ENCODE data around the gene TIMM10. TPM values are rescaled to one million over a fixed set of nuclear protein-coding genes. Genes with fewer than 3 reads are reported as not detected.

The TIMM10 gene
- total RNA-seq, 1 donor from 2014 or later, result 76.9 TPM

DNA sequence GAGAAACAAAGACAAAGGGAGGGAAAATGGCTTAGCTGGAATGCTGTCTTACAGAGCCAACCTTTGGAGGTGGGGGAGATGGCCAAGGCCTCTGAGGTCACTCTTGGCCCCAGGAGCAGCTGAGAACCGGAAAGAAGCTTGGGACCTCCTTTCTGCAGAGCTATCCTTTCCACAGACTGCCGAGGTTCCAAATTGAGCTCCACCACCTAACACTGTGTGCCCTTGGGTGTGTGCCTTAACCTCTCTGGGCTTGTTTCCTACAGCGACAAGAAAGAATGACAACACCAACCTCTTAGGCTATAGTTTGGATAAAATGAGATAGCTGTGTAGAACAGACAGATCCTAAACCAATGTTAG, 47.0 kb downstream of the TIMM10 start:
- Mint-ChIP-seq H3K27me3 (ENCODE audit: low read depth) (peaks cover 29% of the 10 kb centered on the region), H3K36me3 (ENCODE audit: low read depth) (peaks cover 12% of the 10 kb centered on the region), H3K4me1 (ENCODE audit: low read depth) (peaks cover 6% of the 10 kb centered on the region), H3K4me3 (ENCODE audit: low read depth) (no peak overlapping the region), H3K27ac (no peak overlapping the region), H3K9me3 (no peaks in the 10 kb centered on the region)
- intact Hi-C loops (cut with micrococcal nuclease), result loop anchor here (5.0 kb wide), 1 partner anchor 84 kb away; the partner anchor contains the start of gene UBE2L6
- DNase-seq (ENCODE audit: low spot score), result no peak

DNA sequence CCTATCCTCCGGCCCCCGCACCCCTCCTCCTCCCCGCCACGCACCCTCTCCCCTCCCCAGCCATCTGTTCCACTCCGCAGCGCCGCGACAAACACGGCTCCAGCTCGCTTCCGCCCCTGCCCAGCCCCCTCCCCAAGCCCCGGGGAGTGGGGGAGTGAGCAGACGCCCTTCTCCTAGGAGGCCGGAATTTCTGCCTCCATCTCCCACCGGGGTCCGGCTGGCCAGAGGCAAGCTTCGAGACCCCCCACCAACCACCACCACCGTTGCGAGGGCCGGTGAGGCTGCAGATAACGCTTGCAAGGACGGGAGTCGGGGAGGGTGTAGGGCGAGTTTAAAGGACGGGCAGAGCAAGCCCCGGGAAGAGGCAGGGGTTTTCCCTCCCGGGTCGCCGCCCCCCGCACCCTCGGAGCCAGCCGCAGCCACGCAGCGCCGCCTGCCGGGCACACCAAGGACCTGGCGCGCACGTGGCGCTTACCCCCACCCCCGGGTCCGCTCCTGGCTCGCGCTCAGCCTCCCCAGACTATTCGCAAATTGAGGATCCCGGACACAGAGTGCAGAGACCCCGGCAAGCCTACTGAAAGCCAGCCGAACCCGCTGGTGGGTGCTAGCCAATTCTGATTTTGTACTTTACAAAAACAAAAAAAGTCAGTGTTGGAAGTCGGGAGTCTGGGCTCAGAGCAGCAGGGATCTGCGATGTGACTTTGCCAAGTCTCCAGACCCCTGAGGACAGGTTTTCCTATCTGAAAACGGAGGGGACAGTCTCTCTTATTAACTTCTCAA, 47.6 kb downstream of the TIMM10 start:
- H3K4me1 Mint-ChIP-seq (ENCODE audit: low read depth), result peaks cover 6% of the 10 kb centered on the region
- H3K9me3 Mint-ChIP-seq, result no peaks in the 10 kb centered on the region
- H3K36me3 Mint-ChIP-seq (ENCODE audit: low read depth), result peaks cover 12% of the 10 kb centered on the region
- no peak overlapping the region for H3K4me3 Mint-ChIP-seq (ENCODE audit: low read depth)
- peak; percentile 30 for DNase-seq (ENCODE audit: low spot score)
- H3K27ac Mint-ChIP-seq, result no peak overlapping the region
- peaks cover 34% of the 10 kb centered on the region for H3K27me3 Mint-ChIP-seq (ENCODE audit: low read depth)
- intact Hi-C loops (cut with micrococcal nuclease), result loop anchor here (5.0 kb wide), 1 partner anchor 84 kb away; the partner anchor contains the start of gene UBE2L6

- H3K36me3 Mint-ChIP-seq (ENCODE audit: low read depth), result peaks cover 8% of the 10 kb centered on the region
- no peak overlapping the region for H3K4me3 Mint-ChIP-seq (ENCODE audit: low read depth)
- intact Hi-C loops (cut with micrococcal nuclease), result loop anchor here (5.0 kb wide), 1 partner anchor 85 kb away; the partner anchor contains the start of gene UBE2L6
- H3K9me3 Mint-ChIP-seq, result no peaks in the 10 kb centered on the region
- peaks cover 6% of the 10 kb centered on the region for H3K4me1 Mint-ChIP-seq (ENCODE audit: low read depth)
- no peak overlapping the region for H3K27ac Mint-ChIP-seq
- DNase-seq (ENCODE audit: low spot score), result no peak
- H3K27me3 Mint-ChIP-seq (ENCODE audit: low read depth), result peaks cover 42% of the 10 kb centered on the region
Measured at GRCh38 chr11:57481915-57482781, 48.4 kb downstream of the TIMM10 start.

- Mint-ChIP-seq H3K4me1 (ENCODE audit: low read depth) (peaks cover 9% of the 10 kb centered on the region), H3K4me3 (ENCODE audit: low read depth) (no peak overlapping the region), H3K9me3 (no peaks in the 10 kb centered on the region), H3K27me3 (ENCODE audit: low read depth) (peaks cover 46% of the 10 kb centered on the region), H3K27ac (no peak overlapping the region), H3K36me3 (ENCODE audit: low read depth) (peaks cover 8% of the 10 kb centered on the region)
- intact Hi-C loops (cut with micrococcal nuclease), result loop anchor here (5.0 kb wide), 1 partner anchor 86 kb away; the partner anchor contains the start of gene UBE2L6
- DNase-seq (ENCODE audit: low spot score), result no peak
Measured at GRCh38 chr11:57481315-57481714, 49.2 kb downstream of the TIMM10 start.

- peaks cover 5% of the 10 kb centered on the region for H3K36me3 Mint-ChIP-seq (ENCODE audit: low read depth)
- no peaks in the 10 kb centered on the region for H3K9me3 Mint-ChIP-seq
- DNase-seq (ENCODE audit: low spot score), result peak; percentile 61
- no peak overlapping the region for H3K4me3 Mint-ChIP-seq (ENCODE audit: low read depth)
- no peak overlapping the region for H3K27ac Mint-ChIP-seq
- H3K27me3 Mint-ChIP-seq (ENCODE audit: low read depth), result peaks cover 53% of the 10 kb centered on the region
- intact Hi-C loops (cut with micrococcal nuclease), result loop anchor here (1.0 to 5.0 kb wide), 3 partner anchors 23 to 135 kb away; partner anchors contain the start of gene UBE2L6
- H3K4me1 Mint-ChIP-seq (ENCODE audit: low read depth), result peaks cover 12% of the 10 kb centered on the region
Measured at GRCh38 chr11:57480409-57481137, 50.0 kb downstream of the TIMM10 start.

- H3K4me3 Mint-ChIP-seq (ENCODE audit: low read depth), result no peak overlapping the region
- H3K4me1 Mint-ChIP-seq (ENCODE audit: low read depth), result peaks cover 13% of the 10 kb centered on the region
- intact Hi-C loops (cut with micrococcal nuclease), result loop anchor here (1.0 to 5.0 kb wide), 3 partner anchors 23 to 135 kb away; partner anchors contain the start of gene UBE2L6
- H3K27ac Mint-ChIP-seq, result no peak overlapping the region
- H3K9me3 Mint-ChIP-seq, result no peaks in the 10 kb centered on the region
- peaks cover 2% of the 10 kb centered on the region for H3K36me3 Mint-ChIP-seq (ENCODE audit: low read depth)
- peaks cover 55% of the 10 kb centered on the region for H3K27me3 Mint-ChIP-seq (ENCODE audit: low read depth)
- no peak for DNase-seq (ENCODE audit: low spot score)
Measured at GRCh38 chr11:57479911-57480310, 50.6 kb downstream of the TIMM10 start.

DNA sequence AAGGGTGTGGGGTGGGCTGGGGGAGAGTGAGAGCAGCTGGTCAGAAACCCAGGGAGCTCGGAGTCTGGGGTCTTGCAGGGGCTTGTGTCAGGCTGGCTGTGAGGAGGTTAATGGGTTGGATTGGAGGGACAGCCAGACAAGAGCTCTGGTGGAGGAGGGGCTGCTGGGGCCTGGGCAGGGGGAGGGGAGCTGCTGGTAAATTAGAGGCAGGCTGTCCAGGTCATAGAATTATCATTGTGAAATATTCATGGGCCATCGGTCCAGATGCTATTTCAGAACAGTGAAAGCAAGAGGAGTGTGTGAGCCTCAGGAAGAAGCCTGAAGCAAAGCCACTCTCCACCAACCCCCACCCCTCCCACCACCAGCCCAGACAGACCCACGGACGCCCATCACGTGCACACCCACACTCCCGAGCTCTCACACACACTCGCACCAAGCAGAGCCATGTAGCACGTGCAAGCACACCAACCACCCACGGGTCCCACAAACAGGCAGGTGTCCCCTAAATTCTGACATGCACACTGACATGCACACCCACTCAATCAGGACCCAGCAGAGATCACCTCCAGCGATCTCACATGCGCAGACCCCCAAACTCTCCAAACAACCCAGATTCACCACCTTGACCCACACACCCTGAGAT, 51.4 kb downstream of the TIMM10 start:
- no peak overlapping the region for H3K4me3 Mint-ChIP-seq (ENCODE audit: low read depth)
- H3K36me3 Mint-ChIP-seq (ENCODE audit: low read depth), result no peaks in the 10 kb centered on the region
- H3K4me1 Mint-ChIP-seq (ENCODE audit: low read depth), result peaks cover 18% of the 10 kb centered on the region
- H3K9me3 Mint-ChIP-seq, result no peaks in the 10 kb centered on the region
- no peak overlapping the region for H3K27ac Mint-ChIP-seq
- intact Hi-C loops (cut with micrococcal nuclease), result no loop called here
- peaks cover 55% of the 10 kb centered on the region for H3K27me3 Mint-ChIP-seq (ENCODE audit: low read depth)
- no peak for DNase-seq (ENCODE audit: low spot score)

Other genes with a start within 250 kb of the TIMM10 start
- 15.6 and 16.5 TPM in 2 replicates for gene TNKS1BP1, start 205.8 kb downstream of the TIMM10 start, total RNA-seq
- gene SSRP1, start 194.9 kb downstream of the TIMM10 start, total RNA-seq, result 214 and 218 TPM in 2 replicates
- gene P2RX3, start 192.4 kb downstream of the TIMM10 start, total RNA-seq, result not detected in 2 replicates
- not detected in 2 replicates for gene PRG3, start 149.6 kb downstream of the TIMM10 start, total RNA-seq
- gene PRG2, start 140.1 kb downstream of the TIMM10 start, total RNA-seq, result 0.18 TPM in 1 of 2 replicates, not detected in the other
- gene SLC43A3, start 103.6 kb downstream of the TIMM10 start, total RNA-seq, result 174 and 189 TPM in 2 replicates
- gene RTN4RL2, start 70.2 kb downstream of the TIMM10 start, total RNA-seq, result 0.18 TPM in 1 of 2 replicates, not detected in the other
- gene SLC43A1, start 15.1 kb downstream of the TIMM10 start, total RNA-seq, result 27.6 and 30.9 TPM in 2 replicates
- not detected in 2 replicates for gene SMTNL1, start 6.8 kb upstream of the TIMM10 start, total RNA-seq
- gene UBE2L6, start 36.9 kb upstream of the TIMM10 start, total RNA-seq, result 135 and 137 TPM in 2 replicates
- gene SERPING1, start 66.9 kb upstream of the TIMM10 start, total RNA-seq, result not detected in 2 replicates
- 0.37 and 0.64 TPM in 2 replicates for gene YPEL4, start 119.2 kb upstream of the TIMM10 start, total RNA-seq
- 17.7 and 19.9 TPM in 2 replicates for gene CLP1, start 127.0 kb upstream of the TIMM10 start, total RNA-seq
- gene ZDHHC5, start 137.4 kb upstream of the TIMM10 start, total RNA-seq, result 64.7 and 69.9 TPM in 2 replicates
- gene MED19, start 181.5 kb upstream of the TIMM10 start, total RNA-seq, result 13.0 and 14.1 TPM in 2 replicates
- gene TMX2, start 181.8 kb upstream of the TIMM10 start, total RNA-seq, result 74.6 and 80.0 TPM in 2 replicates
- gene SELENOH, start 210.7 kb upstream of the TIMM10 start, total RNA-seq, result 179 and 183 TPM in 2 replicates
- not detected in 2 replicates for gene BTBD18, start 221.1 kb upstream of the TIMM10 start, total RNA-seq
- 6.2 and 7.5 TPM in 2 replicates for gene CTNND1, start 231.0 kb upstream of the TIMM10 start, total RNA-seq